Measurements from ENCODE around the gene ZNF35. TPM values are rescaled to one million over a fixed set of nuclear protein-coding genes. Genes with fewer than 3 reads are reported as not detected.

The ZNF35 gene
- total RNA-seq = 10 to 100 TPM in 3 of 4 donors, 1 to 10 TPM in 1; 8.2 to 13.2 (median 10.8) TPM

GRCh38 chr3:44648564-44649229 is at the start of gene ZNF35:
ZNF35 (plus strand) TSS chr3:44648732; CDS start chr3:44651068, 2,336 bp downstream.
- TF ChIP-seq CTCF (IDR thresholded peaks at IDR 0.05; ENCODE audit: low read depth) = no peak

- no peak for TF ChIP-seq CTCF (IDR thresholded peaks at IDR 0.05; ENCODE audit: low read depth)
These were observed 46.8 kb upstream of the ZNF35 start for GRCh38 chr3:44601749-44602148.

GRCh38 chr3:44612678-44613077 is 35.9 kb upstream of the ZNF35 start:
- no peak for TF ChIP-seq CTCF (IDR thresholded peaks at IDR 0.05; ENCODE audit: low read depth)

- TF ChIP-seq CTCF (IDR thresholded peaks at IDR 0.05; ENCODE audit: low read depth) = no peak
These were observed 23.6 kb upstream of the ZNF35 start, which contains the start of gene ZNF197 for GRCh38 chr3:44624749-44625480. ZNF197 (plus strand) TSS chr3:44625036; CDS start chr3:44629155, 4,119 bp downstream.

- TF ChIP-seq CTCF (IDR thresholded peaks at IDR 0.05; ENCODE audit: low read depth) = no peak
These were observed 19.8 kb upstream of the ZNF35 start for GRCh38 chr3:44628716-44629115.

- no peak for TF ChIP-seq CTCF (IDR thresholded peaks at IDR 0.05; ENCODE audit: low read depth)
These were observed 16.3 kb upstream of the ZNF35 start for GRCh38 chr3:44632193-44632592.

GRCh38 chr3:44642337-44642736 is 6.2 kb upstream of the ZNF35 start:
- no peak for TF ChIP-seq CTCF (IDR thresholded peaks at IDR 0.05; ENCODE audit: low read depth)
